ENCODE data around the gene TTPAL. TPM values are rescaled to one million over a fixed set of nuclear protein-coding genes. Genes with fewer than 3 reads are reported as not detected.

The TTPAL gene
- total and polyA plus RNA-seq, 9 of the 15 experiments (the other 6 are each of a cell fraction or from before 2014, with no cell fraction given): 1.1 to 7.0 (median 2.6) TPM

DNA sequence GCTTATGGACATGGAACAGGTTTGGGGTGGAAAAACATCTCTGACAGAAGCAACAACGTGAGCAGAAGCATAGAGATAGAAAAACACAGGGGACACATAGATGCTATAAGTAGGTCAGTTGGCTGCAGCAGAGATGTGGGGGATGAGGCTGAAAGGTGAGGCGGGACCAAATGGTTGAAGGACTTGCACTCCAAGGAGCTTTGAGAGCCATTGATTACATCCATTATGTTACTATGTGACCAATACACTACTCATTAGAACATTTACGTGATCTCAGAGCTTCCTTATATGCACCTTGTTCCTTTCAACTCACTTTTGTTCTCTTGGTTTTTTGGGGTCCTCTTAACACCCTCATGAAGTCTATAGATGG lies 47.9 kb upstream of the TTPAL start:
- no peak for DNase-seq (ENCODE audit: extremely low read depth in 1 of 4, low spot score in 3 of 4)
- Histone ChIP-seq H3K4me3 (no peak overlapping the region), H3K79me2 (ENCODE audit: control insufficient read depth, insufficient read depth, low read length) (no peaks in the 10 kb centered on the region), H3K9ac (ENCODE audit: insufficient read depth in 1 of 2, low read depth in 2 of 2, low read length in 2 of 2) (no peak overlapping the region), H3K4me2 (ENCODE audit: insufficient read depth, low read length) (no peak overlapping the region), H3K36me3 (ENCODE audit: control insufficient read depth, insufficient read depth, low read length) (no peaks in the 10 kb centered on the region), H3K4me1 (replicated peaks in 1 of 2; ENCODE audit: control insufficient read depth in 2 of 2, insufficient read depth in 2 of 2, low read length in 2 of 2) (no peaks in the 10 kb centered on the region), H3K9me1 (ENCODE audit: control insufficient read depth, insufficient read depth, low read length) (no peaks in the 10 kb centered on the region), H4K20me1 (replicated peaks; ENCODE audit: control insufficient read depth, insufficient read depth, low read length) (peaks cover 3% of the 10 kb centered on the region; the same call in 1 of the 2 replicates), H3K27me3 (ENCODE audit: control insufficient read depth in 2 of 2, insufficient read depth in 2 of 2, low read length in 2 of 2) (peaks cover 28 to 55% of the 10 kb centered on the region in 2 experiments; a peak in 4 of 5 replicates), H3K9me3 (replicated peaks; ENCODE audit: control insufficient read depth, insufficient read depth, low read depth, low read length) (no peaks in the 10 kb centered on the region), H3K27ac (ENCODE audit: extremely low read depth, low read depth, low read length) (no peak overlapping the region), H2AFZ (ENCODE audit: low read depth, low read length) (no peak overlapping the region)
- ChIA-PET CTCF (ENCODE audit: low intra/inter-chr PET ratio) (no interaction called here), POLR2A (no interaction called here)
- intact Hi-C loops (cut with micrococcal nuclease) (no loop called here), in situ Hi-C loops (cut with MboI) (no loop called here)
- no TSS peak for BruUV-seq (replicated peaks)
- WGBS (ENCODE audit: insufficient coverage, low coverage, missing lambda C conversion rate): 0% methylated on average over 3 of the region's 3 CpGs
- ATAC-seq: no peak
- no peak for FAIRE-seq
- TF ChIP-seq COPS2 (conservative IDR thresholded peaks at IDR 0.05) (no peak), ZNF282 (CRISPR knock-in tag; IDR thresholded peaks at IDR 0.05) (no peak), JUN (IDR thresholded peaks at IDR 0.05; ENCODE audit: borderline replicate concordance, low read depth, low read length) (no peak), JUN (CRISPR knock-in tag; IDR thresholded peaks at IDR 0.05; ENCODE audit: borderline replicate concordance) (no peak), ZNF232 (CRISPR knock-in tag; IDR thresholded peaks at IDR 0.05) (no peak), NR1H2 (CRISPR knock-in tag; IDR thresholded peaks at IDR 0.05) (no peak), MTA3 (IDR thresholded peaks at IDR 0.05; ENCODE audit: borderline replicate concordance) (no peak), SRSF3 (IDR thresholded peaks at IDR 0.05; ENCODE audit: insufficient read depth, low read length) (no peak), CBX5 (IDR thresholded peaks at IDR 0.05; ENCODE audit: borderline replicate concordance, low read depth) (no peak), RFX5 (IDR thresholded peaks at IDR 0.05; ENCODE audit: low read depth, low read length) (no peak), ZNF75A (CRISPR knock-in tag; IDR thresholded peaks at IDR 0.05) (no peak), TCFL5 (CRISPR knock-in tag; conservative IDR thresholded peaks at IDR 0.05) (no peak), CREB1 (IDR thresholded peaks at IDR 0.05) (no peak), CREB1 (CRISPR knock-in tag; IDR thresholded peaks at IDR 0.05) (no peak)
- TF ChIP-seq, protein P1, sequence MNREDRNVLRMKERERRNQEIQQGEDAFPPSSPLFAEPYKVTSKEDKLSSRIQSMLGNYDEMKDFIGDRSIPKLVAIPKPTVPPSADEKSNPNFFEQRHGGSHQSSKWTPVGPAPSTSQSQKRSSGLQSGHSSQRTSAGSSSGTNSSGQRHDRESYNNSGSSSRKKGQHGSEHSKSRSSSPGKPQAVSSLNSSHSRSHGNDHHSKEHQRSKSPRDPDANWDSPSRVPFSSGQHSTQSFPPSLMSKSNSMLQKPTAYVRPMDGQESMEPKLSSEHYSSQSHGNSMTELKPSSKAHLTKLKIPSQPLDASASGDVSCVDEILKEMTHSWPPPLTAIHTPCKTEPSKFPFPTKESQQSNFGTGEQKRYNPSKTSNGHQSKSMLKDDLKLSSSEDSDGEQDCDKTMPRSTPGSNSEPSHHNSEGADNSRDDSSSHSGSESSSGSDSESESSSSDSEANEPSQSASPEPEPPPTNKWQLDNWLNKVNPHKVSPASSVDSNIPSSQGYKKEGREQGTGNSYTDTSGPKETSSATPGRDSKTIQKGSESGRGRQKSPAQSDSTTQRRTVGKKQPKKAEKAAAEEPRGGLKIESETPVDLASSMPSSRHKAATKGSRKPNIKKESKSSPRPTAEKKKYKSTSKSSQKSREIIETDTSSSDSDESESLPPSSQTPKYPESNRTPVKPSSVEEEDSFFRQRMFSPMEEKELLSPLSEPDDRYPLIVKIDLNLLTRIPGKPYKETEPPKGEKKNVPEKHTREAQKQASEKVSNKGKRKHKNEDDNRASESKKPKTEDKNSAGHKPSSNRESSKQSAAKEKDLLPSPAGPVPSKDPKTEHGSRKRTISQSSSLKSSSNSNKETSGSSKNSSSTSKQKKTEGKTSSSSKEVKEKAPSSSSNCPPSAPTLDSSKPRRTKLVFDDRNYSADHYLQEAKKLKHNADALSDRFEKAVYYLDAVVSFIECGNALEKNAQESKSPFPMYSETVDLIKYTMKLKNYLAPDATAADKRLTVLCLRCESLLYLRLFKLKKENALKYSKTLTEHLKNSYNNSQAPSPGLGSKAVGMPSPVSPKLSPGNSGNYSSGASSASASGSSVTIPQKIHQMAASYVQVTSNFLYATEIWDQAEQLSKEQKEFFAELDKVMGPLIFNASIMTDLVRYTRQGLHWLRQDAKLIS (CRISPR knock-in tag; IDR thresholded peaks at IDR 0.05): no peak
- TF ChIP-seq, protein P2, sequence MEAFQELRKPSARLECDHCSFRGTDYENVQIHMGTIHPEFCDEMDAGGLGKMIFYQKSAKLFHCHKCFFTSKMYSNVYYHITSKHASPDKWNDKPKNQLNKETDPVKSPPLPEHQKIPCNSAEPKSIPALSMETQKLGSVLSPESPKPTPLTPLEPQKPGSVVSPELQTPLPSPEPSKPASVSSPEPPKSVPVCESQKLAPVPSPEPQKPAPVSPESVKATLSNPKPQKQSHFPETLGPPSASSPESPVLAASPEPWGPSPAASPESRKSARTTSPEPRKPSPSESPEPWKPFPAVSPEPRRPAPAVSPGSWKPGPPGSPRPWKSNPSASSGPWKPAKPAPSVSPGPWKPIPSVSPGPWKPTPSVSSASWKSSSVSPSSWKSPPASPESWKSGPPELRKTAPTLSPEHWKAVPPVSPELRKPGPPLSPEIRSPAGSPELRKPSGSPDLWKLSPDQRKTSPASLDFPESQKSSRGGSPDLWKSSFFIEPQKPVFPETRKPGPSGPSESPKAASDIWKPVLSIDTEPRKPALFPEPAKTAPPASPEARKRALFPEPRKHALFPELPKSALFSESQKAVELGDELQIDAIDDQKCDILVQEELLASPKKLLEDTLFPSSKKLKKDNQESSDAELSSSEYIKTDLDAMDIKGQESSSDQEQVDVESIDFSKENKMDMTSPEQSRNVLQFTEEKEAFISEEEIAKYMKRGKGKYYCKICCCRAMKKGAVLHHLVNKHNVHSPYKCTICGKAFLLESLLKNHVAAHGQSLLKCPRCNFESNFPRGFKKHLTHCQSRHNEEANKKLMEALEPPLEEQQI (IDR thresholded peaks at IDR 0.05): no peak

All from K562 (cell line).